ENCODE data around the gene NBL1.

The NBL1 gene

GRCh38 chr1:19618428-19618827 is 25.7 kb upstream of the NBL1 start (continued):
- TF ChIP-seq, protein P1, sequence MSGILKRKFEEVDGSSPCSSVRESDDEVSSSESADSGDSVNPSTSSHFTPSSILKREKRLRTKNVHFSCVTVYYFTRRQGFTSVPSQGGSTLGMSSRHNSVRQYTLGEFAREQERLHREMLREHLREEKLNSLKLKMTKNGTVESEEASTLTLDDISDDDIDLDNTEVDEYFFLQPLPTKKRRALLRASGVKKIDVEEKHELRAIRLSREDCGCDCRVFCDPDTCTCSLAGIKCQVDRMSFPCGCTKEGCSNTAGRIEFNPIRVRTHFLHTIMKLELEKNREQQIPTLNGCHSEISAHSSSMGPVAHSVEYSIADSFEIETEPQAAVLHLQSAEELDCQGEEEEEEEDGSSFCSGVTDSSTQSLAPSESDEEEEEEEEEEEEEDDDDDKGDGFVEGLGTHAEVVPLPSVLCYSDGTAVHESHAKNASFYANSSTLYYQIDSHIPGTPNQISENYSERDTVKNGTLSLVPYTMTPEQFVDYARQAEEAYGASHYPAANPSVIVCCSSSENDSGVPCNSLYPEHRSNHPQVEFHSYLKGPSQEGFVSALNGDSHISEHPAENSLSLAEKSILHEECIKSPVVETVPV (CRISPR knock-in tag; IDR thresholded peaks at IDR 0.05), result no peak
- TF ChIP-seq TCF4 (CRISPR knock-in tag; IDR thresholded peaks at IDR 0.05; ENCODE audit: borderline replicate concordance) (no peak), ESRRG (CRISPR knock-in tag; IDR thresholded peaks at IDR 0.05) (no peak), ZFP30 (CRISPR knock-in tag; IDR thresholded peaks at IDR 0.05) (no peak), CSDC2 (CRISPR knock-in tag; IDR thresholded peaks at IDR 0.05) (no peak), RARB (CRISPR knock-in tag; IDR thresholded peaks at IDR 0.05) (no peak), TSHZ2 (CRISPR knock-in tag; IDR thresholded peaks at IDR 0.05) (no peak)

- TF ChIP-seq TSHZ2 (CRISPR knock-in tag; IDR thresholded peaks at IDR 0.05) (no peak), CSDC2 (CRISPR knock-in tag; IDR thresholded peaks at IDR 0.05) (no peak), PPARA (CRISPR knock-in tag; IDR thresholded peaks at IDR 0.05; ENCODE audit: borderline replicate concordance) (no peak), ISL1 (CRISPR knock-in tag; IDR thresholded peaks at IDR 0.05) (peak; percentile 51), ZNF70 (CRISPR knock-in tag; IDR thresholded peaks at IDR 0.05) (no peak)
- no peak for ATAC-seq
Observed at GRCh38 chr1:19619697-19620384, 24.3 kb upstream of the NBL1 start.

- TF ChIP-seq ZNF8 (CRISPR knock-in tag; IDR thresholded peaks at IDR 0.05) (no peak), ZFP30 (CRISPR knock-in tag; IDR thresholded peaks at IDR 0.05) (no peak), ZC3H10 (CRISPR knock-in tag; IDR thresholded peaks at IDR 0.05) (no peak), CREB5 (CRISPR knock-in tag; IDR thresholded peaks at IDR 0.05; ENCODE audit: low read depth) (no peak), GLIS3 (CRISPR knock-in tag; IDR thresholded peaks at IDR 0.05) (no peak), ZNF565 (CRISPR knock-in tag; conservative IDR thresholded peaks at IDR 0.05; ENCODE audit: low read depth) (no peak), POU6F1 (CRISPR knock-in tag; IDR thresholded peaks at IDR 0.05; ENCODE audit: borderline replicate concordance, low read depth) (no peak), ZFP3 (CRISPR knock-in tag; IDR thresholded peaks at IDR 0.05) (no peak), OSR1 (CRISPR knock-in tag; IDR thresholded peaks at IDR 0.05) (no peak), ARNTL (CRISPR knock-in tag; IDR thresholded peaks at IDR 0.05; ENCODE audit: borderline replicate concordance, low read depth) (no peak), CSDC2 (CRISPR knock-in tag; IDR thresholded peaks at IDR 0.05) (no peak), ZNF70 (CRISPR knock-in tag; IDR thresholded peaks at IDR 0.05) (no peak)
- ATAC-seq, result no peak
Observed at GRCh38 chr1:19620786-19621185, 23.3 kb upstream of the NBL1 start.

Measured in SK-N-SH treated with all-trans-retinoic acid at 6 μM for 48 hours (cell line).